Measurements from ENCODE around the gene HNRNPU.

GRCh38 chr1:244865820-244866219, 1.5 kb upstream of the HNRNPU start:
- TF ChIP-seq CTCF (IDR thresholded peaks at IDR 0.05) = no peak
- TF ChIP-seq EP300 (IDR thresholded peaks at IDR 0.05) = no peak
